ENCODE measurements around the gene PDXK. TPM values are rescaled to one million over a fixed set of nuclear protein-coding genes. Genes with fewer than 3 reads are reported as not detected.

The PDXK gene
- total and polyA plus RNA-seq, 2 donors (not counting 3 experiments of a cell fraction or from before 2014, with no cell fraction given), result 44.2 to 59.1 TPM

GRCh38 chr21:43744725-43745124, 25.8 kb downstream of the PDXK start:
- H3K27me3 ChIP-seq (ENCODE audit: control insufficient read depth in 2 of 2, insufficient read depth in 2 of 2, low read length in 2 of 2), result no peaks in the 10 kb centered on the region
- H3K4me1 ChIP-seq (ENCODE audit: control insufficient read depth, extremely low read depth, insufficient read depth, low read length), result no peaks in the 10 kb centered on the region
- no peak overlapping the region for H3K4me2 ChIP-seq (ENCODE audit: insufficient read depth, low read length)
- no peaks in the 10 kb centered on the region for H3K9me1 ChIP-seq (replicated peaks; ENCODE audit: control insufficient read depth, extremely low read depth, insufficient read depth, low read length)
- no peak overlapping the region for H2AFZ ChIP-seq (ENCODE audit: low read depth, low read length)
- H4K20me1 ChIP-seq (replicated peaks; ENCODE audit: control insufficient read depth, extremely low read depth, insufficient read depth, low read length), result no peaks in the 10 kb centered on the region
- ChIA-PET POLR2A (no interaction called here), CTCF (no interaction called here)
- H3K4me3 ChIP-seq (replicated peaks in 1 of 3; ENCODE audit: insufficient read depth in 1 of 3, low read depth in 1 of 3, low read length in 3 of 3), result no peak overlapping the region
- no peak overlapping the region for H3K27ac ChIP-seq (ENCODE audit: insufficient read depth, low read depth, low read length)
- H3K9me3 ChIP-seq (replicated peaks; ENCODE audit: control insufficient read depth, insufficient read depth, low read length), result no peaks in the 10 kb centered on the region
- FAIRE-seq (no peak), DNase-seq (ENCODE audit: low read depth, low spot score) (no peak)
- H3K9ac ChIP-seq (replicated peaks; ENCODE audit: extremely low read depth, insufficient read depth, low read length), result no peak overlapping the region
- dilution Hi-C loops (cut with MboI; ENCODE audit: extremely low pct_ligation_motif_present, low sequenced_read_pairs), result no loop called here
- TF ChIP-seq EZH2 (IDR thresholded peaks at IDR 0.05; ENCODE audit: borderline replicate concordance, low read depth, low read length, severe bottlenecking), result no peak
- TF ChIP-seq, protein P1, sequence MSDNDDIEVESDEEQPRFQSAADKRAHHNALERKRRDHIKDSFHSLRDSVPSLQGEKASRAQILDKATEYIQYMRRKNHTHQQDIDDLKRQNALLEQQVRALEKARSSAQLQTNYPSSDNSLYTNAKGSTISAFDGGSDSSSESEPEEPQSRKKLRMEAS (IDR thresholded peaks at IDR 0.05; ENCODE audit: insufficient read depth, insufficient read length), result no peak
- no peak for TF ChIP-seq MYC (IDR thresholded peaks at IDR 0.05; ENCODE audit: low read depth, low read length)
- no peak for TF ChIP-seq GATA2 (IDR thresholded peaks at IDR 0.05; ENCODE audit: insufficient read depth, insufficient read length, low read depth, low read length)
- TF ChIP-seq FOS (IDR thresholded peaks at IDR 0.05; ENCODE audit: borderline replicate concordance, insufficient read depth, low read length), result no peak
- TF ChIP-seq, protein P2, sequence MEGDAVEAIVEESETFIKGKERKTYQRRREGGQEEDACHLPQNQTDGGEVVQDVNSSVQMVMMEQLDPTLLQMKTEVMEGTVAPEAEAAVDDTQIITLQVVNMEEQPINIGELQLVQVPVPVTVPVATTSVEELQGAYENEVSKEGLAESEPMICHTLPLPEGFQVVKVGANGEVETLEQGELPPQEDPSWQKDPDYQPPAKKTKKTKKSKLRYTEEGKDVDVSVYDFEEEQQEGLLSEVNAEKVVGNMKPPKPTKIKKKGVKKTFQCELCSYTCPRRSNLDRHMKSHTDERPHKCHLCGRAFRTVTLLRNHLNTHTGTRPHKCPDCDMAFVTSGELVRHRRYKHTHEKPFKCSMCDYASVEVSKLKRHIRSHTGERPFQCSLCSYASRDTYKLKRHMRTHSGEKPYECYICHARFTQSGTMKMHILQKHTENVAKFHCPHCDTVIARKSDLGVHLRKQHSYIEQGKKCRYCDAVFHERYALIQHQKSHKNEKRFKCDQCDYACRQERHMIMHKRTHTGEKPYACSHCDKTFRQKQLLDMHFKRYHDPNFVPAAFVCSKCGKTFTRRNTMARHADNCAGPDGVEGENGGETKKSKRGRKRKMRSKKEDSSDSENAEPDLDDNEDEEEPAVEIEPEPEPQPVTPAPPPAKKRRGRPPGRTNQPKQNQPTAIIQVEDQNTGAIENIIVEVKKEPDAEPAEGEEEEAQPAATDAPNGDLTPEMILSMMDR (IDR thresholded peaks at IDR 0.05; ENCODE audit: extremely low read depth in 1 of 2, insufficient read depth in 1 of 2, low read depth in 1 of 2, low read length in 2 of 2), result no peak
- no peak for TF ChIP-seq POLR2AphosphoS5 (IDR thresholded peaks at IDR 0.05; ENCODE audit: insufficient read depth, low read depth, low read length)
- TF ChIP-seq JUN (IDR thresholded peaks at IDR 0.05; ENCODE audit: borderline replicate concordance, insufficient read depth, insufficient read length, low read depth), result no peak
- no peak for TF ChIP-seq POLR2A (IDR thresholded peaks at IDR 0.05; ENCODE audit: low read depth, low read length)
- intact Hi-C loops (cut with micrococcal nuclease), result no loop called here
- H3K79me2 ChIP-seq (ENCODE audit: control insufficient read depth, insufficient read depth, low read length), result no peaks in the 10 kb centered on the region
- H3K36me3 ChIP-seq (ENCODE audit: control insufficient read depth in 2 of 2, extremely low read depth in 1 of 2, insufficient read depth in 2 of 2, low read length in 2 of 2), result peaks cover 0 to 5% of the 10 kb centered on the region in 2 experiments
- no TSS peak for BruUV-seq (replicated peaks)

Data from endothelial cell of umbilical vein (primary cell).